Effector memory CD4-positive, alpha-beta T cell (primary cell): Measurements from ENCODE around the gene PCDHGA7.
"Not testable (repeated sequence)": the region's sequence is repeated elsewhere in the genome, so short reads cannot be mapped to it uniquely, and the experiment has no call there.

Experiments used
- DNase-seq, 3 donors: peaks; one replicate each; pipeline ENCODE4 v3.0.0-alpha.2; 2020
- H3K27ac ChIP-seq: 2 replicates; pipeline ENCODE4 v1.7.0; 2013; ENCODE audit warnings: mild to moderate bottlenecking, low read length, moderate library complexity; ENCODE audit not compliant: insufficient read depth, poor library complexity, severe bottlenecking
- H3K27me3 ChIP-seq: replicated peaks from 2 replicates; pipeline ENCODE4 v1.7.0; 2013; ENCODE audit warnings: mild to moderate bottlenecking, low read length; ENCODE audit not compliant: insufficient read depth, control insufficient read depth, poor library complexity, severe bottlenecking
- H3K36me3 ChIP-seq: 2 replicates; pipeline ENCODE4 v1.7.0; 2013; ENCODE audit warnings: mild to moderate bottlenecking, low read length, moderate library complexity; ENCODE audit not compliant: control insufficient read depth, insufficient read depth
- H3K4me1 ChIP-seq: 2 replicates; pipeline ENCODE4 v1.7.0; 2013; ENCODE audit warnings: low read length, mild to moderate bottlenecking; ENCODE audit not compliant: control insufficient read depth, insufficient read depth, poor library complexity, severe bottlenecking
- H3K4me3 ChIP-seq: 2 replicates; pipeline ENCODE4 v1.7.0; 2013; ENCODE audit warnings: low read length, low read depth, mild to moderate bottlenecking; ENCODE audit not compliant: insufficient read depth, poor library complexity, severe bottlenecking
- H3K9me3 ChIP-seq: 2 replicates; pipeline ENCODE4 v1.7.0; 2013; ENCODE audit warnings: mild to moderate bottlenecking, low read length, moderate library complexity; ENCODE audit not compliant: control insufficient read depth

Gene PCDHGA7

GRCh38 chr5:141387557-141388311 is 5.2 kb downstream of the PCDHGA7 start, which contains the start of gene PCDHGB4:
TSS of gene PCDHGB4 (plus strand) at chr5:141387698. CDS start at chr5:141387885, 187 bp downstream.
- H3K9me3 ChIP-seq, H3K27ac ChIP-seq, H3K4me3 ChIP-seq, H3K36me3 ChIP-seq, H3K4me1 ChIP-seq, H3K27me3 ChIP-seq, DNase-seq: not testable (repeated sequence)

- Histone ChIP-seq H3K27me3 (peaks cover 8% of the 10 kb centered on the region), H3K4me3 (no peak overlapping the region), H3K36me3 (no peaks in the 10 kb centered on the region), H3K4me1 (no peaks in the 10 kb centered on the region), H3K27ac (no peak overlapping the region), H3K9me3 (peaks cover 9% of the 10 kb centered on the region)
- DNase-seq, result no peak
Measured at GRCh38 chr5:141388661-141389060, 6.1 kb downstream of the PCDHGA7 start.

- no peak overlapping the region for H3K27ac ChIP-seq
- peaks cover 9% of the 10 kb centered on the region for H3K9me3 ChIP-seq
- no peaks in the 10 kb centered on the region for H3K36me3 ChIP-seq
- no peaks in the 10 kb centered on the region for H3K4me1 ChIP-seq
- peaks cover 8% of the 10 kb centered on the region for H3K27me3 ChIP-seq
- no peak overlapping the region for H3K4me3 ChIP-seq
- DNase-seq, result no peak
Measured at GRCh38 chr5:141389153-141390042, 6.9 kb downstream of the PCDHGA7 start.

GRCh38 chr5:141392429-141393198 is 10.1 kb downstream of the PCDHGA7 start, which contains the start of gene PCDHGA8:
TSS of gene PCDHGA8 (plus strand) at chr5:141392633. CDS start at chr5:141392814, 181 bp downstream.
- Histone ChIP-seq H3K4me1 (no peaks in the 10 kb centered on the region), H3K36me3 (no peaks in the 10 kb centered on the region), H3K27ac (no peak within 1 kb of the TSS), H3K9me3 (peaks cover 9% of the 10 kb centered on the region), H3K4me3 (no peak within 1 kb of the TSS), H3K27me3 (peaks cover 6% of the 10 kb centered on the region)
- DNase-seq, result no peak

- no peak for DNase-seq
- Histone ChIP-seq H3K4me1 (no peaks in the 10 kb centered on the region), H3K36me3 (no peaks in the 10 kb centered on the region), H3K27me3 (peaks cover 6% of the 10 kb centered on the region), H3K9me3 (peaks cover 9% of the 10 kb centered on the region), H3K27ac (no peak overlapping the region), H3K4me3 (no peak overlapping the region)
Measured at GRCh38 chr5:141393267-141393666, 10.7 kb downstream of the PCDHGA7 start.

- H3K27ac ChIP-seq, H3K9me3 ChIP-seq: not testable (repeated sequence)
- peaks cover 13% of the 10 kb centered on the region for H3K27me3 ChIP-seq
Measured at GRCh38 chr5:141394401-141395187, 12.1 kb downstream of the PCDHGA7 start.

GRCh38 chr5:141397756-141398551 is 15.4 kb downstream of the PCDHGA7 start, which contains the start of gene PCDHGB5:
TSS of gene PCDHGB5 (plus strand) at chr5:141397947. CDS start at chr5:141398128, 181 bp downstream.
- not testable (repeated sequence) for H3K4me3 ChIP-seq, H3K4me1 ChIP-seq, DNase-seq, H3K27ac ChIP-seq, H3K9me3 ChIP-seq, H3K36me3 ChIP-seq
- peaks cover 16% of the 10 kb centered on the region for H3K27me3 ChIP-seq

More at GRCh38 chr5:141394401-141395187, 12.1 kb downstream of the PCDHGA7 start:
- H3K36me3 ChIP-seq, DNase-seq, H3K4me3 ChIP-seq, H3K4me1 ChIP-seq: not testable (repeated sequence)

GRCh38 chr5:141398608-141399007 is 16.1 kb downstream of the PCDHGA7 start:
- DNase-seq, result no peak
- H3K9me3 ChIP-seq, result peaks cover 4% of the 10 kb centered on the region
- H3K36me3 ChIP-seq, result no peaks in the 10 kb centered on the region
- no peak overlapping the region for H3K27ac ChIP-seq
- H3K4me1 ChIP-seq, result no peaks in the 10 kb centered on the region
- H3K27me3 ChIP-seq, result peaks cover 16% of the 10 kb centered on the region
- H3K4me3 ChIP-seq, result no peak overlapping the region
